ENCODE measurements around the gene MVB12B.

MVB12B gene

DNA sequence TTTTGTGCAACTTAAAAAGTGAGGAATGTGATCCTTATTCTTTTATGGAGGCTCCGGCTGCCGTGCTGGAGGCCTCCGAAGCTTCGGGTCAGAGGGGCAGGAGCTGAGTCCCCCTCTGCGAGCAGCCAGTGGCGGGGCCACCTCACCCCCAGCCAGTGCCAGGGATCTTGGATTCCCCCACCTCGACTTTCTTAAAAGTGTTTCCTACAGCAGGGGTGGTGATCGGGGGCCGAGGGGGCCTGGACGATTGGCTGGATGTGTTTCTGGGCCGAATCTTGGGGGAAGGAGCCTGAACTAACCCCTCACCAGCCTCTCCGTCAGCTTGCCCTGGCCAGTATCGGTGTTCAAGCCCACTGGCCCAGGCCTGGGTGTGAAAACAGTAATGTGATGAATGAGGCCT is 194.9 kb downstream of the MVB12B start:
- H3K4me3 ChIP-seq (ENCODE audit: low read depth, low read length), result no peak overlapping the region
- no peak for DNase-seq (ENCODE audit: low read depth)
- TF ChIP-seq, protein P1, sequence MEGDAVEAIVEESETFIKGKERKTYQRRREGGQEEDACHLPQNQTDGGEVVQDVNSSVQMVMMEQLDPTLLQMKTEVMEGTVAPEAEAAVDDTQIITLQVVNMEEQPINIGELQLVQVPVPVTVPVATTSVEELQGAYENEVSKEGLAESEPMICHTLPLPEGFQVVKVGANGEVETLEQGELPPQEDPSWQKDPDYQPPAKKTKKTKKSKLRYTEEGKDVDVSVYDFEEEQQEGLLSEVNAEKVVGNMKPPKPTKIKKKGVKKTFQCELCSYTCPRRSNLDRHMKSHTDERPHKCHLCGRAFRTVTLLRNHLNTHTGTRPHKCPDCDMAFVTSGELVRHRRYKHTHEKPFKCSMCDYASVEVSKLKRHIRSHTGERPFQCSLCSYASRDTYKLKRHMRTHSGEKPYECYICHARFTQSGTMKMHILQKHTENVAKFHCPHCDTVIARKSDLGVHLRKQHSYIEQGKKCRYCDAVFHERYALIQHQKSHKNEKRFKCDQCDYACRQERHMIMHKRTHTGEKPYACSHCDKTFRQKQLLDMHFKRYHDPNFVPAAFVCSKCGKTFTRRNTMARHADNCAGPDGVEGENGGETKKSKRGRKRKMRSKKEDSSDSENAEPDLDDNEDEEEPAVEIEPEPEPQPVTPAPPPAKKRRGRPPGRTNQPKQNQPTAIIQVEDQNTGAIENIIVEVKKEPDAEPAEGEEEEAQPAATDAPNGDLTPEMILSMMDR (IDR thresholded peaks at IDR 0.05; ENCODE audit: low read depth, low read length, missing control alignments), result no peak
- in situ Hi-C loops (cut with HindIII; ENCODE audit: low sequenced_read_pairs), result no loop called here

DNA sequence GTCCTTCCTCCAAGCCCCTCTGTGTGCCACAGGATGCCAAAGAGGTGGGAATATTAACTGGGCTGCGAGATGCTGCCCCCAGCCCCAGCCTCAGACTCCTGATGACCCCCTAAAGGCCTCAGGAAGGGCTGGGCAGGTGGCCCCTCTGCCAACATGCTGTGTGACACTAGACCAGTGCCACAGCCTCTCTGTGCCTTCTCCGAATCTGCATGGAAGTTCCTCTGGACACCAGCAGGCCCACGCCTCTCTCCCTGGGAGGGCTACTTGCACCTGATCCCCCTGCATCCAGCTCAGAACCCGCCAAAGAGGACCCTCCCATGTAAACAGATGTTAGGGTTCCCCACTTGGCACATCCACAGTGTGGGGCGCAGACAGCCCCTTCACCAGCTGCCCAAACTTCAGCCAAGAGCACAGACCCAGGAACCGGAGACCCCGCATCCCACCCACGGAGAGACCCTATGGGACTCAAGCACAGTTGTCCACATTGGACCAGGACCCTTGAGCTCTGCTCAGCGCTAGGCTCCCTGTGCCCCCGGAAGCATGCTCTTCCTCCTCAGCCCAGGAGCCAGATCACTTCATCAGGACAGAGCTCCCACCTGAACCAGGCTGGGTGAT is 195.5 kb downstream of the MVB12B start:
- in situ Hi-C loops (cut with HindIII; ENCODE audit: low sequenced_read_pairs), result no loop called here
- TF ChIP-seq, protein P1 (IDR thresholded peaks at IDR 0.05; ENCODE audit: low read depth, low read length, missing control alignments), result no peak
- H3K4me3 ChIP-seq (ENCODE audit: low read depth, low read length), result no peak overlapping the region
- no peak for DNase-seq (ENCODE audit: low read depth)

DNA sequence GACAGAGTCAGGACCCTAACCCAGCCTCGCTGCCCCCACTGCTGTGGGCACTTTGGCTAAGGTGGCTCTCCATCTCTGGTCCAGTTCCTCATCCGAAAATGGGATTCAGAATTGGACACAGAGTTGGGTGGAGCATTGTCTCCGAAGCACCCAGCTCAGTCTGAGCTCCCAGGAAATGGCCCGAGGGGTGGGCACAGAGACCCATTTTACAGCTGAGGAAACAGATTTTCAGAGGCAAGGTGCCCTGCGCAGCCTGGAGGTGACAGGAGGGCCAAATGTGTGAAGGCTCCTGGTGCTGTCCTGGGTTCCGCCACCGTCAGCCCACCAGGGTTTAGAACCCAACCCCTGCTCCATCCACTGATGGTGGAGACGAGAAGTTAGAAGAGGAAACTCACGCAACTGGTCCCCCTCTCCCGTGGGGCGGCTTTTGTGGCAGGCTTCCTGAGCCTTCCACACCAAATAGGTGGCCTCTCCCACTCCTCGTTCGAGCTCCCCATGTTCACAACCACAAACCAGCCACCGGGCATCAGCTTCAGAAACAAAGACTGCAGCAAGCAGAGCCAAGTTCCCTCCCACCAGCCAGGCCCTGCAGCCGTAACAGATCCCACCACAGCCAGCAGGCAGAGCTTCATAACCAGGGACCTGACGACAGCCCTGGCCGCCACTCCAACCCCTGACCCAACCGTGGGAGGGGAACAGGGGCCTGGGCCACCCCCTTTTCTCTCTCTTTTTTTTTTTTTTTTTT is 196.2 kb downstream of the MVB12B start:
- in situ Hi-C loops (cut with HindIII; ENCODE audit: low sequenced_read_pairs), result no loop called here
- H3K4me3 ChIP-seq (ENCODE audit: low read depth, low read length), result no peak overlapping the region

DNA sequence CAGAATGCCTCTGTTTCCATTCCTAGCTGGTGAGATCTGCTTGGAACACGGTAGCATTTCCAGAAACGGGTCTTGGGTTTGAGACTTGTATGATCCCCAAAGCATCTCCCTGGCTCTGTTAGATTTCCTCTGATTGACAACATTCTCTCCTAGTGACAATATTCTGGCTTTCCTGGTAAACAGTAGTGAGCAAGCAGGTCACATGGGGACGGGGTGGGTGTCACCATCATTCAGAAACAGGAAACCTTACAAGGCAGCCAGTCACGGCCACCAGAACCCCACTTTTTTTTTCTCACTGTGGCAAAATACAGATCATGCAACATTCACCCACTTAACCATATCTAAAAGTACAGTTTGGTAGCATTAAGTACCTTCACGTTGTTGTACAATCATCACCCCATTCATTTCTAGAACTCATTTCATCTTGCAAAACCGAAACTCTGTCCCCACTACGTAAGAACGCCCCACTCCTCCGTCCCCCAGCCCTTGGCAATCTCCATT is 197.0 kb downstream of the MVB12B start:
- DNase-seq (ENCODE audit: low read depth), result no peak

More for the DNA sequence above, 196.2 kb downstream of the MVB12B start:
- TF ChIP-seq, protein P1 (IDR thresholded peaks at IDR 0.05; ENCODE audit: low read depth, low read length, missing control alignments), result no peak
- DNase-seq (ENCODE audit: low read depth), result no peak

DNA sequence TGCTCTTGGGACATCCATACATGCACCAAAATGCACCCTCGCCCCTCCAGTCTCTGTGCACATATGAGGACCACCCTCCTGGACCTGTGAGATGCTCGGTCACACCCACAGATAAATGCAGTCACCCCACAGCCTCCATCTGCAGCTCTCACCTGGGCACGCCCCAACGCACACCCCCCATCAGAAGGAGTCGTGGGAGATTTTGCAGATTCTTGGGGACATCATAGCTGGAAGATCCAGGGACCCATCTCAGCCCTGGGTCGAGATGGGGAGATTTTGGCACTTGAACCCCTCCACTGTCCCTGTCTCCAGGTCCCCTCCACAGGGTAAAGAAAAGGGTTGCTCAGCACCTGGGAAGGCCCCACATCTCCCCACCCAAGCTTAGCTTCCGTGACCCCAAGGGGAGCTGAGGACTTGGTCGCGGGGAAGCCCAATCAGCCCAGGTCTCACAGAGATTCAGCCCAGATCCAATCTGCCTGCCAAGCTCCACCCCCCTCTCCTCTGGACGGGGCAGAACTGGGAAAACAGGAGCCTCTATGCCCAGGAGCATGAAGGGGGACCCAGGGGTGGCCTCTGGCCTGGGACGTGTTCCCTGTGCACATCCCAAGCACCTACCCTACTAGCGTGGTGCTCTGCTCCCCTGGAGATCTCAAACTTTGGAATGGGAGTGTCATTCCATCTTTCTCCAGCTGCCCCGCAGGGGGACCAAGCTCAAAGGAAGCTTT is 197.9 kb downstream of the MVB12B start:
- DNase-seq (ENCODE audit: low read depth), result no peak
- H3K4me3 ChIP-seq (ENCODE audit: low read depth, low read length), result no peak overlapping the region
- TF ChIP-seq, protein P1 (IDR thresholded peaks at IDR 0.05; ENCODE audit: low read depth, low read length, missing control alignments), result no peak
- in situ Hi-C loops (cut with HindIII; ENCODE audit: low sequenced_read_pairs), result no loop called here

More for the DNA sequence above, 197.0 kb downstream of the MVB12B start:
- TF ChIP-seq, protein P1 (IDR thresholded peaks at IDR 0.05; ENCODE audit: low read depth, low read length, missing control alignments), result no peak
- no peak overlapping the region for H3K4me3 ChIP-seq (ENCODE audit: low read depth, low read length)
- in situ Hi-C loops (cut with HindIII; ENCODE audit: low sequenced_read_pairs), result no loop called here

Measured in astrocyte of the cerebellum (primary cell).